ENCODE measurements around the gene SLC25A47. TPM values are rescaled to one million over a fixed set of nuclear protein-coding genes. Genes with fewer than 3 reads are reported as not detected.
"Not testable (repeated sequence)": the region's sequence is repeated elsewhere in the genome, so short reads cannot be mapped to it uniquely, and the experiment has no call there.

Gene SLC25A47
- total RNA-seq, 4 donors from 2014 or later = not detected

DNA sequence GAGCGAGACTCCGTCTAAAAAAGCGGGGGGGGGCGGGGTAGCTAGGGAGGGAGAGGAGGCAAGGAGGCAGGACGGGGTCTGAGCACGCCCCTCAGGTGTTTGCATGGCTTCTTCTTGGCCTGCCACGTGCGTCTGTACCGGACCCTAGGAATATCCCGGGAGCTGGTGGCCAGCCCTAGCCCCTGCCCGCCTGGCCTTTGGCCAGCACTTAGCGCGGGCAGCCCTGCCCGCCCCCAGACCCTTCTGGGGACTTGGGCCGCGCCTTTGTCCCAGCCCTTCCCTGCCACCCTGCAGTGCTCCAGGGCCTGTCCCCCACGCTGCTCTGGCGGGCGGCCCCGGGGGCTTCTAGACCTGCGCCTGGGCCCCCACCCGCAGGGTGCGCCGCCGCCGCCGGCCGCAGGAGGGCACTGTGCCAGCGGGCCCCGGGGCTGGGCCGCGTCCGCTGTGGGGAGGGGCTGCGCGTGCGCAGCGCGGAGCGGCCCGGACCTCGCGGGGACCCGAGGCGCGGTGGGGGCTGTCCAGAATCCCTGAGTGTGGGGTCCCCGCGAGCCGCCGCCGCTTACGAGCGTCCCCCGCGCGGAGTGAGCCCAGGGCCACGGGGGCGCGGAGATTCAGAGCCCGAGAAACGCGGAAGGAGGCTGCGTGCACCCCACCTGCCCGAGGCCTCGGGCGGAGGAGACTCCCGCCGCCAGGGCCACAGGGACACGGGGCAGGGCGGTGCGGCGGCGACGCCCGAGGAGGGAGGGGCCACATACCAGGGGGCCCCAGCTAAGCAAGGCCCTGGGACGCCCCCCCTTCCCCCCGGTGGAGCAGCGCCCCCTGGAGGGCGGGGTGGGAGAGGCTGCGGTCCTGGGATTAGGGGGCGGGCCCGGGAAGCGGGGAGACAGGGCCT lies 37.9 kb upstream of the SLC25A47 start:
- intact Hi-C loops (cut with DNase I; ENCODE audit: low total_unique reads) = no loop called here
- peak overlapping the region; percentile 54 for H3K4me3 ChIP-seq (ENCODE audit: low read depth, poor library complexity, severe bottlenecking)
- TF ChIP-seq, protein P1, sequence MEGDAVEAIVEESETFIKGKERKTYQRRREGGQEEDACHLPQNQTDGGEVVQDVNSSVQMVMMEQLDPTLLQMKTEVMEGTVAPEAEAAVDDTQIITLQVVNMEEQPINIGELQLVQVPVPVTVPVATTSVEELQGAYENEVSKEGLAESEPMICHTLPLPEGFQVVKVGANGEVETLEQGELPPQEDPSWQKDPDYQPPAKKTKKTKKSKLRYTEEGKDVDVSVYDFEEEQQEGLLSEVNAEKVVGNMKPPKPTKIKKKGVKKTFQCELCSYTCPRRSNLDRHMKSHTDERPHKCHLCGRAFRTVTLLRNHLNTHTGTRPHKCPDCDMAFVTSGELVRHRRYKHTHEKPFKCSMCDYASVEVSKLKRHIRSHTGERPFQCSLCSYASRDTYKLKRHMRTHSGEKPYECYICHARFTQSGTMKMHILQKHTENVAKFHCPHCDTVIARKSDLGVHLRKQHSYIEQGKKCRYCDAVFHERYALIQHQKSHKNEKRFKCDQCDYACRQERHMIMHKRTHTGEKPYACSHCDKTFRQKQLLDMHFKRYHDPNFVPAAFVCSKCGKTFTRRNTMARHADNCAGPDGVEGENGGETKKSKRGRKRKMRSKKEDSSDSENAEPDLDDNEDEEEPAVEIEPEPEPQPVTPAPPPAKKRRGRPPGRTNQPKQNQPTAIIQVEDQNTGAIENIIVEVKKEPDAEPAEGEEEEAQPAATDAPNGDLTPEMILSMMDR (IDR thresholded peaks at IDR 0.05) = peak in 1 of 3 donors; percentile 12
- no peak for TF ChIP-seq POLR2A (IDR thresholded peaks at IDR 0.05)
- 2 to 8% methylated on average over 18 to 19 of the region's 82 CpGs for WGBS, 2 donors
- peak in 1 of 2 donors; percentile 91 for DNase-seq (ENCODE audit: low spot score in 2 of 2)

DNA sequence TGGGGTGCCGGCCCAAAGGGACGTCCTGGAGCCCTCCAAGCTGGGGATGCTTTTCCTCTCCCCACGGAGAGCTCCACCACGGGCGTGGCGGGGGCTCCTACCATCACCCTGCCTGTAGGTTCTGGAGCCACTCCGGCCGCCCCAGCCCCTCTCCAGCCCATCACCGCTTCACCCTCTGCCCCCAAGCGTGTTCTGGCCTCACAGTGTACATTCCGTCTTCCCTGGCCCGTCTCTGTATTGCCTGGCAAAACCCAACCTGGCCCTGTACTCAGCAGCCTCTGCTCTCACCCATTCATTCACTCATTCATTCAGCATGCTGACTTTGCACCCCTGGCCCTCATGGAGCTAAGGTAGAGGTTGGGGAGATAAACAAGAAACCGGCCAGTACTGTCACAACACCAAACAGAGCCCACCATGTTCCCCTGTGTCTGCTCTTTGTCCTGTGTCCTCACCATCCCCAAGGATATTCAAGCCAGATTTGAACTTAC lies 37.2 kb upstream of the SLC25A47 start:
- intact Hi-C loops (cut with DNase I; ENCODE audit: low total_unique reads) = no loop called here
- DNase-seq (ENCODE audit: low spot score in 2 of 2) = no peak

DNA sequence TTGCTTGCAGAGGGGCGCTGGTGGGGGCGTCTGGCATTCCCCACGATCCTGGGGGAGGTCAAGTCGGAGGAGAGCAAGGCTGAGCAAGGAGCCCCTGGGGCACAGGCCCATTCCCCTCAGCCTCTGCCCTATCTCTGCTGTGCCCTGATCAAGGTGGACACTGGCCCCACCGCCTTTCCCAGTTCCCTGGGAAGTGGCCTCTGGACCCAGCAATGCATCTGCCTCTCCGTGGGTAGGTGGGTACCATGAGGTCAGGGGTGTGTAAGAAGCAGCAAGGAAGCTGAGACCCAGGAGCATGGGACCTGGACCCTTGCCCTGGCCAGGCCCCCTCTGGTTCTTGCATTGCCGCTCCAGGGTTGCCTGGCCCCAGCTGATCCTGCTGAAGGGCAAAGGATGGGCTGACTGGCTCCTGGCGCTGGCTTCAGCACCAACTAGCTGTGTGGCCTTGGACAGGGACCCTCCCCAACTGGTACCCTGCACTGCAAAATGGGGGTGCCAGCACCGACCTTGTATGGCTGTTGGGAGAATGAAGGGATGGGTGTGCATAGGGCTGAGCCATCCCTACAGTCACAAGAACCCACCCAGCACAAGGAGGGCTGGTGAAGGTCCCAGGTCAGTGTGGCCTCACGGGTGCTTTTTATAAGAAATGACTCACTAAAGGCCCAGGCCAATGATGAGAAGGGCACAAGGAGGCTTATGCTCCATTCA lies 36.5 kb upstream of the SLC25A47 start:
- TF ChIP-seq, protein P1 (IDR thresholded peaks at IDR 0.05) = no peak
- no peak for TF ChIP-seq POLR2A (IDR thresholded peaks at IDR 0.05)
- intact Hi-C loops (cut with DNase I; ENCODE audit: low total_unique reads) = no loop called here
- no peak overlapping the region for H3K4me3 ChIP-seq (ENCODE audit: low read depth, poor library complexity, severe bottlenecking)
- DNase-seq (ENCODE audit: low spot score in 2 of 2) = peak in 1 of 2 donors; percentile 84
- 74 to 87% methylated on average over 8 to 10 of the region's 10 CpGs for WGBS, 2 donors

More for the DNA sequence above, 37.2 kb upstream of the SLC25A47 start:
- no peak for TF ChIP-seq POLR2A (IDR thresholded peaks at IDR 0.05)
- TF ChIP-seq, protein P1 (IDR thresholded peaks at IDR 0.05) = no peak
- H3K4me3 ChIP-seq (ENCODE audit: low read depth, poor library complexity, severe bottlenecking) = no peak overlapping the region
- 37 to 43% methylated on average over 10 to 13 of the region's 13 CpGs for WGBS, 2 donors

DNA sequence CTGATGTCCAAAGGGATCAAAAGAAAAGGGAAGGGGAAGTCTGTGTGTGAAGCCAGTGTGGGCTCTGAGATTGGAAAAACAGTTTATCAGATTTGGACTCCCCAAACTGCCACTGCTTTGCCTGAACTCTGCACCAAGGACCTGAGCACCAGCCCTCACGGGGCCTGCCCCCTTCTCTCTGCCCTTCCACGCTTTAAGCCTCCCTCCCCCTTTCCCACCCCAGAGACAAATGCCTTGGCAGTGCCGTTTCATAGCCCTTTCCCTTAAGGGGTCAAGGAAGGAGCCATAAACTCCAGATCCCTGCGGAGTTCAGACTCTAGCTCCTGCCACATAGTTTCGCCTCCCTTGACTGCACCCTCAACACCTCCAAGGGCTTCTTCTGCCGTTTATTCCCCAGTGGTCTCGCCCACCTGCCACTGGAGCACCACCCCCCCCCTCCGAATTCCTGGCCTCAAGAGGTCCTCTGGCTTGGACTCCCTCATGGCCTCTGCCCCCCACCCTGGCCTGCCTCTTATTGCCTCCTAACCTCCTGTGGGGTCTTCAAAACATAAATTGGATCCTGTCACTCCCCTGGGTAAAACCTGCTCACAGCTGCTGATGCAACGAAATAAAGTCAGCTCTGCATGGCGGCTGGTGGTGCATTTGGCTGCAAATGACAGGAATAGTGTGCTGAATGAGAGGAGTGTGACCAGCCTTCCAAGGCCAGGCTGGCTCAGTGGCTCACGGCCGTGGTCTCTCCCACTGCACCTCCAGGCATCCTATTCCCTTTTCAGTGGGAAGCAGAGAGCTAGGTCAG lies 35.7 kb upstream of the SLC25A47 start:
- intact Hi-C loops (cut with DNase I; ENCODE audit: low total_unique reads) = no loop called here
- 77 to 83% methylated on average over 12 of the region's 12 CpGs for WGBS, 2 donors
- DNase-seq (ENCODE audit: low spot score in 2 of 2) = peak in 1 of 2 donors; percentile 78
- no peak overlapping the region for H3K4me3 ChIP-seq (ENCODE audit: low read depth, poor library complexity, severe bottlenecking)
- no peak for TF ChIP-seq POLR2A (IDR thresholded peaks at IDR 0.05)
- TF ChIP-seq, protein P1 (IDR thresholded peaks at IDR 0.05) = no peak

DNA sequence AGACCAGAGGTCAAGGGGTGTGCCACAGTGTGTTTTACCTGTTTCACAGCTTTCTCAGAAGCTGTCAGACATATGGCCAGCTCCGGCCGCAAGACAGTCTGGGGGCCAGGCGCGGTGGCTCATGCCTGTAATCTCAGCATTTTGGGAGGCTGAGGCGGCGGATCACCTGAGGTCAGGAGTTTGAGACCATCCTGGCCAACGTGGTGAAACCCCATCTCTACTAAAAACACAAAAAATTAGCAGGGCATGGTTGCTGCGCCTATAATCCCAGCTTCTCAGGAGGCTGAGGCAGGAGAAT lies 35.2 kb upstream of the SLC25A47 start:
- DNase-seq (ENCODE audit: low spot score in 2 of 2) = peak in 1 of 2 donors; percentile 49
- WGBS, 2 donors = 85 to 91% methylated on average over 8 of the region's 8 CpGs
- intact Hi-C loops (cut with DNase I; ENCODE audit: low total_unique reads); H3K4me3 ChIP-seq (ENCODE audit: low read depth, poor library complexity, severe bottlenecking): not testable (repeated sequence)
